Measurements from ENCODE around the gene ALK. TPM values are rescaled to one million over a fixed set of nuclear protein-coding genes. Genes with fewer than 3 reads are reported as not detected.

Gene ALK
- total RNA-seq, 1 experiment from 2014 or later, result 0.87 TPM

GRCh38 chr2:29293830-29294438 lies 627.5 kb downstream of the ALK start:
- H3K27me3 ChIP-seq (ENCODE audit: low read length), result 0 out of 2 replicates have a peak, but pooled peaks cover 10% of the 10 kb centered on the region
- CTCF ChIA-PET, result interaction anchor here (0.5 to 0.6 kb wide), 3 partner anchors 55 to 627 kb away, joined by 3 to 4 read pairs (median 3); partner anchors contain the start of gene ALK
- H3K4me3 ChIP-seq (ENCODE audit: low read length), result no peak overlapping the region
- H3K27ac ChIP-seq (ENCODE audit: low read length), result no peak overlapping the region
- no peak for ATAC-seq
- H4K20me1 ChIP-seq (ENCODE audit: low read length), result no peaks in the 10 kb centered on the region
- no peaks in the 10 kb centered on the region for H3F3A ChIP-seq (ENCODE audit: low read length, unreplicated experiment)
- DNase-seq, result peak; percentile 71
- TF ChIP-seq EZH2phosphoT487 (IDR thresholded peaks at IDR 0.05; ENCODE audit: borderline replicate concordance, low read length) (no peak), CTCF (conservative IDR thresholded peaks at IDR 0.05; ENCODE audit: low read depth, low read length) (no peak), EZH2 (IDR thresholded peaks at IDR 0.05; ENCODE audit: low read length, unreplicated experiment) (no peak)
- no peaks in the 10 kb centered on the region for H3K79me2 ChIP-seq (ENCODE audit: low read length)
- POLR2A ChIA-PET (ENCODE audit: unreplicated experiment), result no interaction called here
- no peaks in the 10 kb centered on the region for H3K9me2 ChIP-seq (replicated peaks; ENCODE audit: low read length)
- no TSS peak for BruUV-seq (replicated peaks)
- H3K36me3 ChIP-seq (ENCODE audit: low read depth, low read length), result no peaks in the 10 kb centered on the region
- intact Hi-C loops (cut with micrococcal nuclease), result loop anchor here (10.0 kb wide), 1 partner anchor 339 kb away; no protein-coding TSS in a partner anchor
- no peaks in the 10 kb centered on the region for H3K4me1 ChIP-seq (ENCODE audit: insufficient read depth, low read length)
- no peaks in the 10 kb centered on the region for H3K9me3 ChIP-seq (ENCODE audit: low read length)
- H2AFZ ChIP-seq (ENCODE audit: low read length), result no peak overlapping the region
- H3K9ac ChIP-seq (ENCODE audit: low read length), result no peak overlapping the region
- no peak overlapping the region for H3K4me2 ChIP-seq (ENCODE audit: low read length)

- H2AFZ ChIP-seq (ENCODE audit: low read length), result no peak overlapping the region
- no peak overlapping the region for H3K9ac ChIP-seq (ENCODE audit: low read length)
- H3K4me2 ChIP-seq (ENCODE audit: low read length), result no peak overlapping the region
- H3K4me1 ChIP-seq (ENCODE audit: insufficient read depth, low read length), result no peaks in the 10 kb centered on the region
- ATAC-seq, result no peak
- no TSS peak for BruUV-seq (replicated peaks)
- H3K4me3 ChIP-seq (ENCODE audit: low read length), result no peak overlapping the region
- no peaks in the 10 kb centered on the region for H3K36me3 ChIP-seq (ENCODE audit: low read depth, low read length)
- no peaks in the 10 kb centered on the region for H3K79me2 ChIP-seq (ENCODE audit: low read length)
- H4K20me1 ChIP-seq (ENCODE audit: low read length), result no peaks in the 10 kb centered on the region
- no peaks in the 10 kb centered on the region for H3K9me3 ChIP-seq (ENCODE audit: low read length)
- no peak overlapping the region for H3K27ac ChIP-seq (ENCODE audit: low read length)
- no peaks in the 10 kb centered on the region for H3F3A ChIP-seq (ENCODE audit: low read length, unreplicated experiment)
- H3K27me3 ChIP-seq (ENCODE audit: low read length), result 0 out of 2 replicates have a peak, but pooled peaks cover 10% of the 10 kb centered on the region
- intact Hi-C loops (cut with micrococcal nuclease), result loop anchor here (10.0 kb wide), 1 partner anchor 336 kb away; no protein-coding TSS in a partner anchor
- DNase-seq, result no peak
- ChIA-PET CTCF (no interaction called here), POLR2A (ENCODE audit: unreplicated experiment) (no interaction called here)
- H3K9me2 ChIP-seq (replicated peaks; ENCODE audit: low read length), result no peaks in the 10 kb centered on the region
- TF ChIP-seq CTCF (conservative IDR thresholded peaks at IDR 0.05; ENCODE audit: low read depth, low read length) (no peak), EZH2 (IDR thresholded peaks at IDR 0.05; ENCODE audit: low read length, unreplicated experiment) (no peak), EZH2phosphoT487 (IDR thresholded peaks at IDR 0.05; ENCODE audit: borderline replicate concordance, low read length) (no peak)
Measured at GRCh38 chr2:29290293-29291047, 630.9 kb downstream of the ALK start.

DNA sequence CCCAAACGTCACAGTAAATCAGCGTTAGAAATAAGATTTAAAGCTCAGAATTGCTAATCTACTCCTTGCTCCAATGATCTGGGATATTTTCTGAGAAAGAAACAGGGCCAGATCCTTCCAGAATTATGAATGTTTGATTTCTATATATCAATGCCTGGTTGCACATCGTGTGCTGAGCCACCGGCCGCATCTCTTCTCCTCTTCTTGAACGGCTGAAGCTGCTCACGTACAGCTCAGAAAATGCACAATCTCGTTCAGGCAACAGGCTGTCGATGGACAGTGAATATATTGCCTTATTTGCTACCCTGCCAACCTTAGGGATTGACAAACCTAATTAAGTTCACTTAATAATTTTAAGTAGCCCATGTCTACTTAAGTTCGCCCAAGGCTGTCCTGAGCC lies 636.7 kb downstream of the ALK start:
- no peaks in the 10 kb centered on the region for H3K4me1 ChIP-seq (ENCODE audit: insufficient read depth, low read length)
- H3F3A ChIP-seq (ENCODE audit: low read length, unreplicated experiment), result no peaks in the 10 kb centered on the region
- no peak overlapping the region for H2AFZ ChIP-seq (ENCODE audit: low read length)
- DNase-seq (no peak), ATAC-seq (no peak)
- BruUV-seq (replicated peaks), result no TSS peak
- TF ChIP-seq EZH2 (IDR thresholded peaks at IDR 0.05; ENCODE audit: low read length, unreplicated experiment) (no peak), CTCF (conservative IDR thresholded peaks at IDR 0.05; ENCODE audit: low read depth, low read length) (no peak), EZH2phosphoT487 (IDR thresholded peaks at IDR 0.05; ENCODE audit: borderline replicate concordance, low read length) (no peak)
- no peaks in the 10 kb centered on the region for H3K36me3 ChIP-seq (ENCODE audit: low read depth, low read length)
- POLR2A ChIA-PET (ENCODE audit: unreplicated experiment), result no interaction called here
- H3K4me2 ChIP-seq (ENCODE audit: low read length), result no peak overlapping the region
- intact Hi-C loops (cut with micrococcal nuclease), result no loop called here
- no peaks in the 10 kb centered on the region for H3K27me3 ChIP-seq (ENCODE audit: low read length)
- CTCF ChIA-PET, result no interaction called here
- no peak overlapping the region for H3K4me3 ChIP-seq (ENCODE audit: low read length)
- H3K27ac ChIP-seq (ENCODE audit: low read length), result no peak overlapping the region
- no peaks in the 10 kb centered on the region for H4K20me1 ChIP-seq (ENCODE audit: low read length)
- H3K79me2 ChIP-seq (ENCODE audit: low read length), result no peaks in the 10 kb centered on the region
- no peaks in the 10 kb centered on the region for H3K9me2 ChIP-seq (replicated peaks; ENCODE audit: low read length)
- H3K9ac ChIP-seq (ENCODE audit: low read length), result no peak overlapping the region
- peaks cover 4% of the 10 kb centered on the region; the same call in 1 of the 2 replicates for H3K9me3 ChIP-seq (ENCODE audit: low read length)
